AG04449 (cell line): ENCODE data around the gene OSTN.
"Not testable (repeated sequence)": the region's sequence is repeated elsewhere in the genome, so short reads cannot be mapped to it uniquely, and the experiment has no call there.

Experiments
- CTCF ChIA-PET: fragments of 350-600 bp; formaldehyde crosslinking; extraction: SDS; loops from one replicate; lab custom pipeline; 2021; ENCODE audit warnings: antibody characterized with exemption; lab: Yijun Ruan, JAX
- POLR2A ChIA-PET: fragments of 400-600, 350-600 bp; formaldehyde crosslinking; extraction: SDS; loops from one replicate; lab custom pipeline; 2020; ENCODE audit warnings: antibody characterized with exemption, inconsistent platforms; lab: Yijun Ruan, JAX
- DNase-seq: peaks from one replicate; pipeline ENCODE4 v3.0.0-alpha.2; 2010; ENCODE audit warnings: low read depth, low spot score
- H3K4me3 ChIP-seq: 2 replicates; pipeline ENCODE4 v1.5.1; 2011; ENCODE audit warnings: low read depth, mild to moderate bottlenecking, control low read depth, low read length
- TF ChIP-seq, protein P1 (sequence below): IDR thresholded peaks from one replicate; pipeline ENCODE4 v1.5.1; 2011; ENCODE audit warnings: mild to moderate bottlenecking, moderate library complexity, low read length, control low read depth, inconsistent platforms; ENCODE audit not compliant: insufficient read depth; ENCODE audit errors: missing control alignments

Gene OSTN

DNA sequence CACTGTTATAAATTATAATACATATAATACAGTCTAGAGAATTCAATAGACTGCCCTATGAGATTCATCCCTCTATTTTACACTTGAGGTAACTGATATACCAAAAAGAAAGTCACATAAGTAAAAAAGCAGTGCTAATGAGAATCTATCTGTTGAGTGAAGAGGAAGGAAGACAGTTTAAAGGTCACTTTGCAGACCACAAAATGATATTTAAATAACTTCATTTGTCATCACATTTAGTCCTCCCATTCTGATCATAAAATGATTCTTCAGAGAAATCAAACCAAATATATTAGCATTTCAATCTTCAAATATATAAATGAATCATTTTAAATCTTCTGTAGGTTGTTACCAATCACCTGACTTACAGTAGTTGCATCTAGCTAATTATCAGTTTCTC lies 69.7 kb downstream of the OSTN start:
- CTCF ChIA-PET, result no interaction called here
- H3K4me3 ChIP-seq, result no peak overlapping the region
- TF ChIP-seq, protein P1, sequence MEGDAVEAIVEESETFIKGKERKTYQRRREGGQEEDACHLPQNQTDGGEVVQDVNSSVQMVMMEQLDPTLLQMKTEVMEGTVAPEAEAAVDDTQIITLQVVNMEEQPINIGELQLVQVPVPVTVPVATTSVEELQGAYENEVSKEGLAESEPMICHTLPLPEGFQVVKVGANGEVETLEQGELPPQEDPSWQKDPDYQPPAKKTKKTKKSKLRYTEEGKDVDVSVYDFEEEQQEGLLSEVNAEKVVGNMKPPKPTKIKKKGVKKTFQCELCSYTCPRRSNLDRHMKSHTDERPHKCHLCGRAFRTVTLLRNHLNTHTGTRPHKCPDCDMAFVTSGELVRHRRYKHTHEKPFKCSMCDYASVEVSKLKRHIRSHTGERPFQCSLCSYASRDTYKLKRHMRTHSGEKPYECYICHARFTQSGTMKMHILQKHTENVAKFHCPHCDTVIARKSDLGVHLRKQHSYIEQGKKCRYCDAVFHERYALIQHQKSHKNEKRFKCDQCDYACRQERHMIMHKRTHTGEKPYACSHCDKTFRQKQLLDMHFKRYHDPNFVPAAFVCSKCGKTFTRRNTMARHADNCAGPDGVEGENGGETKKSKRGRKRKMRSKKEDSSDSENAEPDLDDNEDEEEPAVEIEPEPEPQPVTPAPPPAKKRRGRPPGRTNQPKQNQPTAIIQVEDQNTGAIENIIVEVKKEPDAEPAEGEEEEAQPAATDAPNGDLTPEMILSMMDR, result no peak
- POLR2A ChIA-PET, result no interaction called here
- no peak for DNase-seq

- POLR2A ChIA-PET, result no interaction called here
- TF ChIP-seq, protein P1, result no peak
- CTCF ChIA-PET, result interaction anchor here (1.4 kb wide), 1 partner anchor 15 kb away, joined by 4 read pairs; no protein-coding TSS in a partner anchor
- no peak overlapping the region for H3K4me3 ChIP-seq
- no peak for DNase-seq
These were observed 70.4 kb downstream of the OSTN start for GRCh38 chr3:191269289-191270085.

GRCh38 chr3:191275244-191275643 lies 76.2 kb downstream of the OSTN start:
- H3K4me3 ChIP-seq, POLR2A ChIA-PET, CTCF ChIA-PET, DNase-seq: not testable (repeated sequence)

- no peak for DNase-seq
- POLR2A ChIA-PET, result no interaction called here
- H3K4me3 ChIP-seq, result no peak overlapping the region
- CTCF ChIA-PET, result no interaction called here
- TF ChIP-seq, protein P1, result no peak
These were observed 76.7 kb downstream of the OSTN start for GRCh38 chr3:191275751-191276150.

DNA sequence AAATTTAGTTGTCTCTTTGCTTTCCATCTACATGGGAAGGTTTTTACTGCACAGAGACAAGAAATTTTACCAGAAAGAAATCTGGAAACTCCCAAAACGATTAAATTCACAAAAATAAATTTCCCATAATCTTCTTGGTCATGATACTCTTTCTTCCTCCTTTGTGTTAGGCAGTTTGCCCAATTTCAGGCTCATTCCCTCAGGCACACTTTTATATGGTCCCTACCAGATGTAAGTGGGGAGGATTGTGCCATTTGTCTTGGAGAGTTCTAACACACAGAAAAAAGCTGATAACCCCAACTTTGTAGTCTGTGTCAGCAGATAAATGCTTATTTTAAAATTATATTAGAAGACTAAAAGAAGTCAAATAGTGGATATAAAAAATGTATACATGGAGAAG lies 81.1 kb downstream of the OSTN start:
- ChIA-PET CTCF (no interaction called here), POLR2A (no interaction called here)
- TF ChIP-seq, protein P1, result no peak
- H3K4me3 ChIP-seq, result no peak overlapping the region
- no peak for DNase-seq

DNA sequence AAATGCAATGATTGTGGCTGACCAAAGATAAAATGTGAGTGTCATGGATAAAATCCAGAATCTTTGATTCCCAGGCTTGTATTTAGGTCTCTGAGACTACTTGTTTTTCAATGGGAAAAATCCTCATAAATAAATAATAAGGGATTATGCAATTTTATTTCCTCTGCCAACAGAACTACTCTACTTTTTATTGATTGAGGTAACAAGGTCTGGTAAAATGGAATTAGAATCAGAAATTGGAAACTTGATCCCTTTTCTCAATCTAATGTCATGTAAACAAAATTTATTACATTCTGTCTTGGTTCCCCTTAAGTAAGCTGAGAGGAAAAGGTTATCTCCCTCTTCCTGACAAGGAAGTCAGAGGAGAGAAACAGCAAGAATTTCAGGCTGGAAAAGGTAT lies 81.8 kb downstream of the OSTN start:
- no peak for DNase-seq
- TF ChIP-seq, protein P1, result no peak
- H3K4me3 ChIP-seq, result no peak overlapping the region
- CTCF ChIA-PET, result no interaction called here
- POLR2A ChIA-PET, result no interaction called here
